Caki2 (cell line): ENCODE data around the gene IL10. TPM values are rescaled to one million over a fixed set of nuclear protein-coding genes. Genes with fewer than 3 reads are reported as not detected.
"Not testable (repeated sequence)": the region's sequence is repeated elsewhere in the genome, so short reads cannot be mapped to it uniquely, and the experiment has no call there.

Experiments
- DNase-seq: peaks from one replicate; pipeline ENCODE4 v3.0.0-alpha.2; 2015; ENCODE audit warnings: low read depth
- in situ Hi-C: cut with HindIII; loops from 2 replicates; pipeline ENCODE4 v1.10.0; 2016; ENCODE audit warnings: low sequenced_read_pairs, low pct_unique_long_range_greater_than_20kb, mixed read lengths
- total RNA-seq: library from RNA; depleted of rRNA; stranded (reverse); fragments of >200 nt; shearing (Covaris generic); gene quantifications from 2 replicates; pipeline ENCODE4 v1.2.3, GENCODE V29; 2014; ENCODE audit warnings: low replicate concordance

Gene IL10
- total RNA-seq, 1 experiment from 2014 or later: not detected

GRCh38 chr1:206771338-206771692 is 979 bp downstream of the IL10 start:
- in situ Hi-C loops: no loop called here
- DNase-seq: no peak

GRCh38 chr1:206770531-206771337 is 1.6 kb downstream of the IL10 start, which contains the start of gene IL19:
Gene IL19 (plus strand): TSS chr1:206770773. CDS start chr1:206836663, 65,890 bp downstream.
- in situ Hi-C loops: no loop called here
- DNase-seq: no peak

DNA sequence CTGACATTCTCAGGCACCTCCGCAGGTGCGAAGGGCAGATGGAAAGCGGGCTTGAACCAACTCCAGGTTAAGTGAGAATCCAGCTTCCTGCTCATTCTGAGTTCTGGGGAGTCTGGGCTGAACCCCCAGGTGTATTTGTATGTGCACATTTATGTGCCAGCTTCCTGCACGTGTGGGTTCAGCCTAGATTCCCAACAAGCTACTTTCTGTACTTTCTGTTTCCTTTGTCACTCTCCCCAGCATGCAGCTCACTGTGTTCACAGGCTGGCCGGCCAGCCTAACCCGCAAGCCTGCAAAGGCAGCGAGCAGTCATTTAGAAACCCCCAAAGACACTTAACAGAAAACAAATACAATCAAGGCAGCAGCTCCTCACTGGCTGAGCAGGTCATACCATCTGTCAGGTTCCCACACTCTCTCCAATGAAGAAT is 3.0 kb downstream of the IL10 start:
- no peak for DNase-seq
- in situ Hi-C loops: no loop called here

GRCh38 chr1:206768472-206769303 is 3.6 kb downstream of the IL10 start:
- in situ Hi-C loops: no loop called here
- no peak for DNase-seq

- no peak for DNase-seq
- in situ Hi-C loops: no loop called here
These were observed 5.9 kb downstream of the IL10 start for GRCh38 chr1:206766251-206766856.

DNA sequence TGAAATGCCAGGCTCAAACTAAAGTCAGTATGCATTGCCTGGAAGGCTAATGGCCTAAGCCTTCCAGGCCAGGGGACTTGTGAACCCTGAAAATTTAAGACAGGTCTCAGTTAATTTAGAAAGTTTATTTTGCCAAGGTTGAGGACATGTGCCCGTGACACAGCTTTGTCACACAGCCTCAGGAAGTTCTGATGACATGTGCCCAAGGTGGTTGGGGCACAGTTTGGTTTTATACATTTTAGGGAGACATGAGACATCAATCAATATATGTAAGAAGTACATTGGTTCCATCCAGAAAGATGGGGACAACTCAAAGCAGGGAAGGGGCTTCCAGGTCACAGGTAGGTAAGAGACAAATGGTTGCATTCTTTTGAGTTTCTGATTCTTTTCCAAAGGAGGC is 6.5 kb downstream of the IL10 start:
- in situ Hi-C loops, DNase-seq: not testable (repeated sequence)

DNA sequence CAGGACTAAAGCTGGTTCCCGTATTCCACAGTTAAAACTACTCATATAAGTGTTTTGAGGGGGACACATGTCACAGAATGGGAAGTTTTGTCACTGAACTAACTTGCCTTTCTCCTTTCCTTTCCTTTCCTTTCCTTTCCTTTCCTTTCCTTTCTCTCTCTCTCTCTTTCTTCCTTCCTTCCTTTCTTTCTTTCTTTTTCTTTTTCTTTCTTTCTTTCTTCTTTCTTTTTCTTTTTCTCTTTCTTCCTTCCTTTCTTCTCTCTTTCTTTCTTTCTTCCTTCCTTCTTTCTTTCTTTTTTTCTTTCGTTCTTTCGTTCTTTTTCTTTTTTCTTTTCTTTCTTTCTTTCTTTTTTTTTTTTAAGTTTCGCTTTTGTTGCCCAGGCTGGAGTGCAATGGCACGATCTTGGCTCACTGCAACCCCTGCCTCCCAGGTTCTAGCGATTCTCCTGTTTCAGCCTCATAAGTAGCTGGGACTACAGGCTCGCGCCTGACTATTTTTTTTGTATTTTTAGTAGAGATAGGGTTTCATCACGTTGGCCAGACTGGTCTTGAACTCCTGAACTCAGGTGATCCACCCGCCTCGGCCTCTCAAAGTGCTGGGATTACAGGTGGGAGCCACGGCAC is 9.4 kb downstream of the IL10 start:
- DNase-seq, in situ Hi-C loops: not testable (repeated sequence)

DNA sequence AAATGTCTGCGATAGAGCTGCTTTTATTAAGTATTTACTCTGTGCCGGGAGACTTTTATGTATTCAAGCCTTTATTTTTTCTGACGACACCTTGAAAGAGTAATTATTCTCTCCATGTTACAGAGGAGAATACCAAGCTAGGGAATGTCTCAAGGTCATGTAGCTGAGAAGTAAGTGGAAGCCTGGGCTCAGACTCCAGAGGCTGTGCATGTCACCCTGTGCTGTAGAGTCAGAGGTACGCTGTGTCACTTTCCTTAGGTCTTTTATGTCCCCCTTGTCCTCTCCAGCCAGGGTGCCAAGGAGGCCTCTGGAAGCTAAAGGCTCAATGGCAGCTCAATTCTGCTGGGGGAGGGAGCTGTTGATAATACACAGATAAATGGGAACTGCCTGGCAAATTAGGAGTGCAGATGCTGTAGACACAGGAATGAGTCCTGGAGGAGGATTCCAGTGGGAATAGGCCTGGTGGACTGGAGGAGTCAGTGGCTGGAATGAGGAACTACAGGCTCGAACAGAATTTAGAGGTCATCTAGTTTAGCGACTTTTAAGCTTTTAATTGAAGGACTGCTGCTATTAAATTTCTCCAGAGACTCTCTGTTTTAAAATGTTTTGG is 11.0 kb downstream of the IL10 start:
- DNase-seq: no peak
- in situ Hi-C loops: no loop called here

DNA sequence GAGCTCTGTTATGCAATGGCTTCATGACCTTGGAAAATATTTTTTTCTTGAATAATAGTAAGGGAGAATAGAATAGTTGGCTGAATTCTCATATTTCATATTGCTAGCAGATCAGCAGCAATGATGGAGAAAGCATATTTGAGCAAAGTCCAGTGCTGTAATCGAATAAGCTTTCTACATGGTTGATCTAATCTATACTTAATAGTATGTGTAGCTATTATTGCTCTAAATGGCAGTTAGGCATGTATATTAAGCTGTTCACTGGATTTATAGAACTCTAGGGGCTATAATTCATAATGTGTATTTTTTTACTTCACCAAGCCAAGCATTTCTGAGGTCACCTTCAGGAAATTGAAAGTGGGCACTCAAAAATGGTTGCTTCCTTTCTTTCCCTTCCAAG is 11.7 kb downstream of the IL10 start:
- in situ Hi-C loops: no loop called here
- DNase-seq: no peak

DNA sequence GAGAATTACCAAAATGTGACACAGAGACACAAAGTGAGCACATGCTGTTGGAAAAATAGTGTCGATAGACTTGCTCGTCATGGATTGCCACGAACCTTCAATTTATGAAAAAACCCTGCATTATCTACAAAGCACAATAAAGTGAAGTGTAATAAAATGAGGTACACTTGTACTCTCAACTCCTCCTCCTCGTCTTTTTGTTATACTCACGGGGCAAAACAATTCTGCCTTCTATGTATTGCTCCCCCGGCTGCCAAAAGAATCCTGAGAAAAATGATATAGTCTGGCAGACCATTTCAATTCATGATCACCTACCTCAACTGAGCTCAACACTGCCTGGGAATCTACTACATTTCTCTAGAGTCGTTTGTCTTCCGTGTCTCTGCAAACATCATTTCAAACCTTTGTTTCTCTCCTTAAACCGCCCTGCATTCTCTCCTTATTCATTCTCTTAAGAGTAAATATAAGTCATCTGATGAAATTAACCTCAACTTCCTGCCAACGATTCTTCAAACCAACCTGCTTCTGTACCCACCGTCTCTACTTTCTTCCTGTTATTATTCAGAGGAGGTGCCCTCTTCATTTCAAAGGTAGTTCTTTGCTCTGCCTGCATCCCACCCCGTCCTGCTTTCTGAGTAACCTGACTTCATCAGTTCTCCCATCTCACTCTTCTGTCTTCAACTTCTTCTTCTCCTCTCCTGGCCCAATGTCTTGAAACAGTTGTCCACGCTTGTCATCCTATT is 14.6 kb downstream of the IL10 start:
- in situ Hi-C loops: no loop called here

GRCh38 chr1:206754011-206754410 is 18.3 kb downstream of the IL10 start:
- no peak for DNase-seq

More for the DNA sequence above, 14.6 kb downstream of the IL10 start:
- no peak for DNase-seq

DNA sequence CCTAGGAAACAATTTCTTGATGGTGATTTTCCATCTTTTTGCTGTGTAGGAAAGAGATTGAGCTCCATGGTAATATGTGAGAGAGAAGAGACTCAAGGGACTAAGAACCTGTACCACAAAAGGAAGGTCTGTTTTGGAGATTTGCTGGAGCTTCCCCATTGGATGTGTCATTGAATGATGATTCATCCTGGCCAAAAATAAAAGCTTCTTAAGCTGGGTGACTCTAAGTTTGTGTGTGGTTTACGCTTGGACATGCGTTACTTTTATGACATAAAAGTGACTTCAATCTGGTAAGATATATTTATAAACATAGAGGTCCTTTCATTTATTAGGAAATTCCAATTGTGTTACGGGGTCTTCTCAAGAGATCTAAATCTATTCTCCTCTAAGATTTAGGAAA is 19.2 kb downstream of the IL10 start:
- in situ Hi-C loops: no loop called here
- DNase-seq: no peak

More at GRCh38 chr1:206754011-206754410, 18.3 kb downstream of the IL10 start:
- in situ Hi-C loops: no loop called here

- DNase-seq: no peak
- in situ Hi-C loops: no loop called here
These were observed 19.8 kb downstream of the IL10 start for GRCh38 chr1:206752481-206752880.

- in situ Hi-C loops: no loop called here
- DNase-seq: no peak
These were observed 20.4 kb downstream of the IL10 start for GRCh38 chr1:206751891-206752290.

GRCh38 chr1:206748348-206749030 is 23.8 kb downstream of the IL10 start:
- DNase-seq: no peak
- in situ Hi-C loops: no loop called here

DNA sequence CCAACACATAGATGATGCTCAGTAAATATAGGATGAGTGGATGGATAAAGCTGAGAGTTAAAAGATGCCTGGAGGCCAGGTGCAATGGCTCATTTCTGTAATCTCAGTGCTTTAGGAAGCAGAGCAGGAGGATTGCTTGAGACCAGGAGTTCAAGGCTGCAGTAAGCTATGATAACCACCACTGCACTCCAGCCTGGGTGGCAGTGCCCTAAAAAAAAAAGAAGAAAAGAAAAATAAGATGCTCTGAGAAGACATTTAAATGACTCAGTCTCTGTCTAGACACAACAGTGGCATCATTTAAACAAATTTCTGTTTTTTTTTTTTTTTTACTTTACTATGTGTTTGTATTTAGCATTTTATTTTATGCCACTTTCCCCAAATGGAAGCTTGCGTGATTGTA is 27.0 kb downstream of the IL10 start:
- in situ Hi-C loops: no loop called here
- no peak for DNase-seq

GRCh38 chr1:206744683-206745082 is 27.6 kb downstream of the IL10 start:
- DNase-seq: no peak
- in situ Hi-C loops: no loop called here
